Measurements from ENCODE around the gene CRYBB1. TPM values are rescaled to one million over a fixed set of nuclear protein-coding genes. Genes with fewer than 3 reads are reported as not detected.

CRYBB1 gene
- polyA plus RNA-seq, 3 donors: 0.33 to 1.6 (median 0.78) TPM

- Histone ChIP-seq H3K27ac (ENCODE audit: low read depth in 1 of 2, low read length in 2 of 2) (no peak overlapping the region), H3K36me3 (replicated peaks in 1 of 2; ENCODE audit: control insufficient read depth in 1 of 2, insufficient read depth in 2 of 2, low read length in 2 of 2) (no peaks in the 10 kb centered on the region), H2AFZ (ENCODE audit: insufficient read depth, low read depth, low read length, poor library complexity, severe bottlenecking) (no peak overlapping the region), H3K9me3 (replicated peaks in 1 of 2; ENCODE audit: control insufficient read depth in 1 of 2, insufficient read depth in 1 of 2, low read length in 2 of 2) (no peaks in the 10 kb centered on the region), H3K4me2 (replicated peaks; ENCODE audit: extremely low read depth, low read length, poor library complexity, severe bottlenecking) (no peak overlapping the region), H4K20me1 (ENCODE audit: insufficient read depth, low read length) (no peaks in the 10 kb centered on the region), H3K4me3 (replicated peaks in 1 of 3; ENCODE audit: low read depth in 2 of 3, low read length in 3 of 3) (no peak overlapping the region), H3K9ac (ENCODE audit: insufficient read depth, low read length, poor library complexity, severe bottlenecking) (no peak overlapping the region), H3K4me1 (ENCODE audit: control insufficient read depth in 1 of 2, insufficient read depth in 2 of 2, low read length in 2 of 2) (peaks cover 17 to 21% of the 10 kb centered on the region in 2 donors), H3K27me3 (ENCODE audit: control insufficient read depth in 2 of 2, insufficient read depth in 2 of 2, low read length in 2 of 2) (no peaks in the 10 kb centered on the region), H3K79me2 (ENCODE audit: insufficient read depth, low read length) (no peaks in the 10 kb centered on the region)
- intact Hi-C loops (cut with micrococcal nuclease): no loop called here
- Mint-ChIP-seq H3K4me3 (no peak overlapping the region), H3K27ac (no peak overlapping the region), H3K27me3 (ENCODE audit: low read depth in 3 of 3) (peaks cover 2 to 6% (median 3%) of the 10 kb centered on the region in 3 donors), H3K9me3 (no peaks in the 10 kb centered on the region), H3K4me1 (peaks cover 31% of the 10 kb centered on the region), H3K36me3 (no peaks in the 10 kb centered on the region)
- 100% methylated on average over 4 of the region's 4 CpGs for WGBS (ENCODE audit: insufficient coverage)
- TF ChIP-seq CTCF (IDR thresholded peaks at IDR 0.05): no peak
- no peak for DNase-seq
Measured at GRCh38 chr22:26612652-26613051, 5.2 kb downstream of the CRYBB1 start.

- Mint-ChIP-seq H3K27ac (peak overlapping the region in 1 of 7 donors; percentile 12), H3K36me3 (no peaks in the 10 kb centered on the region), H3K9me3 (no peaks in the 10 kb centered on the region), H3K4me1 (peaks cover 18% of the 10 kb centered on the region), H3K27me3 (ENCODE audit: low read depth in 3 of 3) (peaks cover 1 to 5% (median 3%) of the 10 kb centered on the region in 3 donors), H3K4me3 (no peak overlapping the region)
- WGBS (ENCODE audit: insufficient coverage): 100% methylated on average over 2 of the region's 2 CpGs
- Histone ChIP-seq H3K9me3 (replicated peaks in 1 of 2; ENCODE audit: control insufficient read depth in 1 of 2, insufficient read depth in 1 of 2, low read length in 2 of 2) (no peaks in the 10 kb centered on the region), H3K4me3 (replicated peaks in 1 of 3; ENCODE audit: low read depth in 2 of 3, low read length in 3 of 3) (no peak overlapping the region), H3K4me1 (ENCODE audit: control insufficient read depth in 1 of 2, insufficient read depth in 2 of 2, low read length in 2 of 2) (peaks cover 8 to 11% of the 10 kb centered on the region in 2 donors), H3K27ac (ENCODE audit: low read depth in 1 of 2, low read length in 2 of 2) (no peak overlapping the region), H2AFZ (ENCODE audit: insufficient read depth, low read depth, low read length, poor library complexity, severe bottlenecking) (no peak overlapping the region), H3K36me3 (replicated peaks in 1 of 2; ENCODE audit: control insufficient read depth in 1 of 2, insufficient read depth in 2 of 2, low read length in 2 of 2) (no peaks in the 10 kb centered on the region), H4K20me1 (ENCODE audit: insufficient read depth, low read length) (no peaks in the 10 kb centered on the region), H3K9ac (ENCODE audit: insufficient read depth, low read length, poor library complexity, severe bottlenecking) (no peak overlapping the region), H3K4me2 (replicated peaks; ENCODE audit: extremely low read depth, low read length, poor library complexity, severe bottlenecking) (no peak overlapping the region), H3K27me3 (ENCODE audit: control insufficient read depth in 2 of 2, insufficient read depth in 2 of 2, low read length in 2 of 2) (no peaks in the 10 kb centered on the region), H3K79me2 (ENCODE audit: insufficient read depth, low read length) (no peaks in the 10 kb centered on the region)
- intact Hi-C loops (cut with micrococcal nuclease): no loop called here
- TF ChIP-seq CTCF (IDR thresholded peaks at IDR 0.05): no peak
- no peak for DNase-seq
Measured at GRCh38 chr22:26610996-26611395, 6.8 kb downstream of the CRYBB1 start.

Measured in CD14-positive monocyte (primary cell).